Urothelium cell line (cell line): Measurements from ENCODE around the gene JPH3.
"Not testable (repeated sequence)": the region's sequence is repeated elsewhere in the genome, so short reads cannot be mapped to it uniquely, and the experiment has no call there.

Experiments used
- DNase-seq: peaks from one replicate; pipeline ENCODE4 v3.0.0; 2011; ENCODE audit warnings: low spot score, mixed read lengths
- FAIRE-seq: peaks from 2 replicates; lab custom pipeline; 2011; peaks lifted over from hg19 to GRCh38; lab: Jason Lieb, UNC

JPH3 gene

DNA sequence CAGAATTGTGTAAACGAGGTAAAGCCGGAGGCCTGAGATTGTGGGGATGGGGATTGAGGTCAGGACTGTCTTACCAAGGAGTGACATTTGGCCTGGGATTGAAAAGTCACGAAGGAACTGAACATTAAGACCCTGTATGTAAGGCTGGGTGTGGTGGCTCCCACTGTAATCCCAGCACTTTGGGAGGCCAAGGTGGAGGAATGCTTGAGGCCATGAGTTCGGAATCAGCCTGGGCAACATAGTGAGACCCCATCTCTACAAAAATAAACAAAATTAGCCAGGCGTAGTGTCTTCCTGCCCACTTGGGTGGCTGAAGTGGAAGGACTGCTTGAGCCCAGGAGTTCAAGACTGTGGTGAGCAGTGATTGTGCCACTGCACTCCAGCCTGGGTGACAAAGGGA is 75.5 kb downstream of the JPH3 start:
- no peak for DNase-seq
- FAIRE-seq = no peak

DNA sequence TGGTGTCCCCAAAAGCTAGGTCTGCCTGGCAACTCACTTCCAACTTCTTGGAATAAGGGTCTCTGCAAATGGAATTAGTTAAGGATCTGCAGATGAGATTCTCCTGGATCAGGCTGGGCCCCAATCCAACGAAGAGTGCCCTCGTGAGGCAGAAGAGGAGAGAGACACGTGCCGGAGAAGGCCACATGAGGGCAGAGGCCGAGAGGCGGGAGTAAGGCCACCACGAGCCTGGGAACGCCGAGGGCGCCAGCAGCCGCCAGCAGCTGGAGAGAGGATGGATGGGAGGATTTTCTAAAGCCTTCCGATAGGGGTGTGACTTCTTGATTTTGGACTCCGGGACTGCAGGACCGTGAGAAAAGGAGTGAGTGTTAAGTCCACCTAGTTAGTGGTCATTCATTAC is 76.3 kb downstream of the JPH3 start:
- FAIRE-seq = no peak
- no peak for DNase-seq

DNA sequence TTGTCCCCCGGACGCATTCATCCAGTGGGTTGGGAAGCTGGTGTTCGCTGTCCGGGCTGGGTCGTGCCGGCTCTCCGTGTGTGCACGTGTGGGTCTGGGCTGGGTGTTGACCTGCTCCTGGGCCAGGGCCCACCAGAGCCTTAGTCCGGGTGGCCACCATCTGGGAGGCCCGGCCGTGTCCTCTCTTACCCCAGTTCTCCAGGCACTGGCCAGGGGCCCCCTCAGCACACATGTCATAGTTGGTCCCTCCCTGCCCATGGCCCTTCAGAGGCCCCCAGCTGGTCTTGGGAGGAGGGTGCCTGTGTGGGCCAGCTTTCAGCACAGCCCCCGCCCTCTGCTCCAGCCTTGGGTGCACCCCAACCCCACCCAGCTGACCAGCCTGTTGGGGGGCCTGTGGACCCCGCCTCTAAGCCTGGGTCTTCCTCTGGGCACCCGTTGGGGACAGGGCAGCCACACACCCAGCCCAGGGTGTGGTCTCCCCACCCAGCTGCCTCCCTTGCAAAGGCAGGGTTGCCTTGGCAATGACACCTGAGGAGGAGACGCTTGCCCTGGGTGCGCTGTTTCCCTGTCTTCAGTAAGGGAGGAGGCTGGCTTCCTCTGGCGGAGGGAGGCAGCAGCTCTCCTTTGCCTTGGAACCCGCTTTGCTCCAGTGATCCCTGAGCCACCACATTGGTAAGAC is 77.4 kb downstream of the JPH3 start:
- no peak for FAIRE-seq
- DNase-seq = no peak

DNA sequence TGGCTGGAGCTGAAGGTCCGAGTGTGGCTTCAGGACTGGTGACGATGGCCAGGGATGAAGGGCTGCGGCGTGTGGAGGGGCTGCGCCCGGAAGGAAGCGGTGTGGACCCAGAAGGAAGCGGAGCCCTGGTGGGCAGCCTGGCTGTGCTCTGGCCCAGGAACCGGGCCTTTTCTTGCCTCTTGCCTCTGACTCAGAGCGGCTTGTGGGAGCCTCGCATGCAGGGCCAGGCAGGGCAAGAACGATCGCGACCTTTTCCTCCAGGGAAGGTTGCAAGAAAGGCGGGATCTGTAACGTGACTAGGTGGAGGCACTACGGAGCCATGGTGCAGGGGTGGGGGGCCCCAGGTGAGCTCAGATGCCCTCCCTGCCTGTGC is 78.0 kb downstream of the JPH3 start:
- no peak for FAIRE-seq
- no peak for DNase-seq

DNA sequence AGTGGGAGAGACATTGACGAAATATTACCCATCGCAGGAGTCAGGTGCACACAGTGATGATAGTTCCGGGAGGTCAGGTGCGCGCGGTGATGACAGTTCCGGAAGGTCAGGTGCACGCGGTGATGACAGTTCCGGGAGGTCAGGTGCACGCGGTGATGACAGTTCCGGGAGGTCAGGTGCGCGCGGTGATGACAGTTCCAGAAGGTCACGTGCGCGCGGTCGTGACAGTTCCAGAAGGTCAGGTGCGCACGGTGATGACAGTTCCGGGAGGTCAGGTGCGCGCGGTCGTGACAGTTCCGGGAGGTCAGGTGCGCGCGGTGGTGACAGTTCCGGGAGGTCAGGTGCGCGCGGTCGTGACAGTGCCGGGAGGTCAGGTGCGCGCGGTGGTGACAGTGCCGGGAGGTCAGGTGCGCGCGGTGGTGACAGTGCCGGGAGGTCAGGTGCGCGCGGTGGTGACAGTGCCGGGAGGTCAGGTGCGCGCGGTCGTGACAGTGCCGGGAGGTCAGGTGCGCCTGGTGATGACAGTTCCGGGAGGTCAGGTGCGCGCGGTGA is 78.8 kb downstream of the JPH3 start:
- not testable (repeated sequence) for FAIRE-seq, DNase-seq

DNA sequence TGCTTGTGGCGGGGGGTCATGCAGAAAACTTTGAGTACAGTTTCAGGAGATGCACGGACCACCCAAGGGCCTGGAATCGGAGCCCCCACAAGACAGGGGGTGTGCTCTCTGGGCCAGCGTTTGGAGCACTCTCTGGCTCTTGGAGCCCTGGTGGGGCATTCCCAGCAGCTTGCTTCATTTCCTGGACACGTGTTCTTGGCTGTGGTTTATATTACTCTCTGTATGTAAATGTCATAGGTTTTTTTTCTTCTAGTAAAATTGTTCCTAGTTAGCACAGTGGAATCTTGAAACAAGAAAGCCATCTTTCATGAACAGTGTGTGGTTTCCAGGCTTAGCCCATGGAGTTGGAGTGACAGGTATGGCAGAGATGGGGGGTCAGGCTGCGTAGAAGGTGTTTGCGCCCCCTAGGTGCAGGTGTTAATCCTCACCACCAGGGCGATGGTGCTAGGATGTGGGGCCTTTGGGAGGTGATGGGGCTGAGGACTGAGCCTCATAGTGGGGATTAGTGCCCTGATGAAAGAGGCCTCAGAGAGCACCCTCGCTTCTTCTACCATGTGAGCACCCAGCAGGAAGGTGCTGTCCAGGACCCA is 79.8 kb downstream of the JPH3 start:
- no peak for FAIRE-seq
- no peak for DNase-seq

GRCh38 chr16:87682852-87683399 is 80.6 kb downstream of the JPH3 start:
- FAIRE-seq = no peak

GRCh38 chr16:87684106-87684677 is 81.9 kb downstream of the JPH3 start:
- no peak for FAIRE-seq
- no peak for DNase-seq

More at GRCh38 chr16:87682852-87683399, 80.6 kb downstream of the JPH3 start:
- no peak for DNase-seq

GRCh38 chr16:87684711-87685404 is 82.5 kb downstream of the JPH3 start:
- FAIRE-seq (no peak), DNase-seq (no peak)

GRCh38 chr16:87685405-87685755 is 83.1 kb downstream of the JPH3 start:
- FAIRE-seq (no peak), DNase-seq (no peak)

DNA sequence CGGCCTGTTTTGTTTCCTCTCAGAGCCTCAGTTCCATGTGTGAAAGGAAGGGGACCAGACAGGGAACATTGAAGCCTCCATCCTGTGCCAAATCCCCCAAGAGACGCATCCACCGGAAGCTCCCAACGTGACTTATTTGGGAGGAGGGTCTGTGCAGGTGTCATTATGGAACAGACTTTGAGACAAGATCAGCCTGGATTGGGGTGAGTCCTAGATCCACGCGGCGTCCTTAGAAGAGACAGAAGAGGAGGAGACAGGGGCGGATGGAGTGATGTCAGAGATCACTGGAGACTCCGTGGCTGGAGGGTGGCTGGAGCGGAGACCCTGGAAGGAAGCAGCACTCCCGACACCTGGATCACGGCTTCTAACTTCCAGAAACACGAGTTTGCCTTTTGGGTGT is 83.5 kb downstream of the JPH3 start:
- DNase-seq = no peak
- no peak for FAIRE-seq

- DNase-seq = no peak
- FAIRE-seq = no peak
These were observed 84.4 kb downstream of the JPH3 start for GRCh38 chr16:87686697-87687096.

DNA sequence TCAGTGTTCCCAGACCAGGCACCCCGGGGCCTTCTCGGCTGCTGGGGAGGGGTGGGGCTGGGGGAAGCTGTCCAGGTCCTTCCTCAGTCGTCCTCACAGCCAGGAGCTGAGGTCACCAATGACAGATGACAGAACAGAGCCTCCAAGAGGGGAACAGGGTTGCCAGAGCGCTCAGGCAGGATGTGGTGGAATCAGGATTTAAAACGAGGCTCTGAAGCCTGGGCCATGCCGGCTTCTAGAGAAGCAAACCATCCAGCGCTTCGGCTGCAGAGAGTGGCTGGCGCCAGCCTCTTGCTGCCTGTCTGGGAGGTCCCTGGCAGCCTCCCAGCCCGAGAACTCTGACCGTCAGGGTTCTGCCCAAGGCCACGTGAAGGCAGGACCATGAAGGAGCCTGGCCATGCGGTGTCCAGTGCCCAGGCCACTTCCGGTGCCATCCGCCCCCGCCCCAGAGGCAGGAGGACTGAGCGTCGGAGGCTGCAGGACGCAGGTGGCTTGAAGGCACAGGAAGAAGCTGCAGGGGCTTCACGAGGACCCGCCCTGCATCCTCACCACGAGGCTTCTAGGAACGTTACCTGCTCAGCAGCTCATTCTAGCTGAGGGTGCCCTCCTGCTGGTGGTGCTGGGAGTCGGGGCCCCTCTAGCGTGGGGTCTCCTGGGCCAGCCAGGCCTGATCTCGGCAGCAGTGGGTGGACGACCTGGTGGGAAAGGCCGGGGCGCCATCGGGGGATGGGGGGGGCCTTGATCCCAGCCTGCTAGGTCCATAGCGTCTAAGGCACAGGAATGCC is 85.0 kb downstream of the JPH3 start:
- no peak for DNase-seq
- FAIRE-seq = no peak

GRCh38 chr16:87687998-87688529 is 85.8 kb downstream of the JPH3 start:
- no peak for DNase-seq
- no peak for FAIRE-seq

GRCh38 chr16:87688876-87689815 is 86.8 kb downstream of the JPH3 start:
- DNase-seq = no peak

GRCh38 chr16:87689956-87690465 is 87.7 kb downstream of the JPH3 start:
- FAIRE-seq (no peak), DNase-seq (no peak)

More at GRCh38 chr16:87688876-87689815, 86.8 kb downstream of the JPH3 start:
- FAIRE-seq = no peak

GRCh38 chr16:87690911-87691685 is 88.8 kb downstream of the JPH3 start:
- no peak for FAIRE-seq
- DNase-seq = no peak

DNA sequence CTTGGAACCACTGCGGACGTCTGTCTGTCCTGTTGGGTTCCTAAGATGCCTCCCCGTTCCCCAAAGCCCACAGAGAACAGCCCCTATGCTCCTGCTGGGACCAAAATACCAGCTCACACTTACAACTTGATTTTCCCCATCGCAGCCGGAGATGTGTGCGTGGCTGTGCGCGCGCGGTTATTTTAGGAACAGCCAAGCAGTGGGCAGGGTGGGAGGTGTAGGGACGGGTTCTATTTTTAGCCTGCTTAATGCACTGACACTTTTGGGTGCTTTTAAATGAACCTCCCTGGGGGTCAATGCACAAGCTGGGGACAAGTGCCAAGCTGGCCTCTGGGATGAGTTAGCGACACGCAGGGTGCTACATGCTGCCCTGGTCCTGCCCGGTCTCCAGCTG is 89.4 kb downstream of the JPH3 start:
- DNase-seq (no peak), FAIRE-seq (no peak)
